HuH-7.5 (cell line): ENCODE data around the gene TP53I11.

ENCODE experiments used
- DNase-seq: peaks from one replicate; pipeline ENCODE4 v3.0.0; 2011; ENCODE audit warnings: low spot score

The TP53I11 gene

DNA sequence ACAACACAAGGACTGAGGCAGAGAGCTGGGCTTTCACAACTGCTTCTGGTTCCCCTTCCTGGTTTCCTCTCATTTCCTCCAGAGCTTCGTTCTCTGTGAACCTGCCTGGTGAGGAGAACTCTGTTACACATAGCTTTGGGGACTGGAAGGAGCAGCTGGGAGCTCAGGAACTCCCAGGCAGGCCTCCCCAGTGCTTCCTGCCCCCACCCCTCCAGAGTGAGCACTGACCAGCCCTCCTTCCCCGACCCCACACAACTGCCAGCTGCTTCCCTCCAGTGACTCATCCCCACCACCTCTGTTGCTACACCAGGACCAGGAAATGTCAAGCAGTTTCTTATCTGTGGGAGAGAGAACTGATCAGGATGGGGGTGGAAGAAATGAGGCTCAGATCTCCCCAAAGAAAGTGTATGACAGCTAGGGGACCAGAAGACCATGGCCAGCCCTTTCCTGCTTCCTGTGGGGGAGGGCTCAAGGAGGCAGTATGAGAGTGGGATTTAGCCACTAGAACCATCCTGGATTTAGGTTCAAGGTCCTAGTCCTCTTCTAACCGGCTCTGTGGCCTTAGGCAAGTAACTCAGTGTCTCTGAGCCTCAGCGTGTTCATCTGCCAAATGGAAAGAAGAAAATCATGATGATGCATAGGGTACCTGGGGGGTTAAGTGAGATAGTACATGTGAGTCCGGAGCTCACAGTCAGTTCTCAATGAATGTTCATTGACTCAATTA is 4.5 kb upstream of the TP53I11 start:
- no peak for DNase-seq

DNA sequence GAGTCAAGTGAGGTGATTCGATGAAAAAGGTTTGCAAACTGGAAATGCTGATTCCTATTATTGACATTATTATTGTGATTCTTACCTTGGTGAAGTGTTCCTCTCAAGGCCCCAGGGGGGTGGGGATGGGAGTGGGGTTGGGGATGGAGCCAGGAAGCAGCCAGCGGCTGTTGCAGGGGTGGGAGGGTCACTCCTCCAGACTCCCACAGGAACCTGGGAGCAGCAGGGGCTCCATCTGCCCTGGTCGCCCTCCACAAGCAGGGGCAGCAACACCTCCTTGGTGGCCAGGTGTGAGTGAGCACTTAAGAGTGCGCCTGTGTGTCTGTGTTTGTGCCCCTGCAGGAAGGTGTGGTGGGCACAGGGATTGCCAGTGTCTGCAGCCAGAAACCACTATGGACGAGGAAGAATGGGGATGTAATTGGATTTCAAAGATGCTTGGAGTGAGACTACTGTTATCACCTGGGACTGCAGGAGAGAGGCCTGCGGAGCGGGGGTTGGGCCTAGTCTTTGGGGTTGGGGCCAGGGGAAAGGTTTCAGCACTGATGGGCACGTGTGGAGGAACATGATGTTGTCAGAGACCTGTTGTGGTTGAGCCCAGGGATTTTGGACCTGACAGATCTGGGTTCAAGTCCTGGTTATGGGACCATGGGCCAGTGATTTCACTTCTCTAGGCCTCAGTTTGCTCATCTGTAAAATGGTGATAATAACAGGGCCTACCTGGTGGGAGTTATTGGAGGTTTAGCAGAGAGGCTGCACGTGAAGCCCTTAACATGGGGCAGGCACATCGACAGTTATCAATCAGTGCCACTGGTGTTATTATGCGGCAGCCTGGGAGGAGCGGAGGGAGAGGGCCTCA is 3.6 kb upstream of the TP53I11 start:
- DNase-seq: no peak

DNA sequence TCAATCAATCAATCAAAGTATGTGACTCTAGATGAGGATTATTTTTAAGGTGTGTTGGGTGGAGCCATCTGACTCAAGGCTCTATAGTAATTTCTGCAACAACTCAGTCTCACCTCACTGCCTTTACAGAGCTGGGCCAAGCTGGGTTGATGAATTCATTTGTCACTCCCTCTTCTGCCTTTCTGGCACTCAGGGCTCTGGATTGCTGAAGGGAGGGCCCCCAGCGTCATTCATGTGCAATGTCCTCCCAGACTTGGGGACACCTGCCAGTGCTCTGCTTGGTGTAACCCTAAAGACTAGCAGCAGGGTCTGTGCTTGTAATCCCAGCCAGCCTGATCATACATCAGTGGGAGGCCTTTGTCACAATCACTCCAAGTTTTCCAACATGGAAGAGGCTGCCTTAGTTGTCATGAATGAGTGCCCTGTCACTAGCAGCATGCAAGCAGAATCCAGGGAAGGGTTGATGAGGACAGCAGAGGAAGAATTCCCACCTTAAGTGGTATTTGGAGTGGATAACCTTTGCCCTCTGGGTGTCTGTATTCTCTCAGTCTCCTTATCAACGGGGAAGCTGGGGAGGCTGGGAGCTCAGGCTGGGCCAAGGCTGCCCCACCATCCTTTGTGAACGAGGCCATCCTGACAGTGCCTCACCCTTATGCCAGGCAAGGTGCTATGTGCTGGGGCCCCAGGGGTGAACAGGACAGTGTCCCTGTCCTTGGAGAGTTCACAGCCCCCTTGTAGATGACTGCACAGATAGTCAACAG is 2.0 kb upstream of the TP53I11 start:
- DNase-seq: no peak

DNA sequence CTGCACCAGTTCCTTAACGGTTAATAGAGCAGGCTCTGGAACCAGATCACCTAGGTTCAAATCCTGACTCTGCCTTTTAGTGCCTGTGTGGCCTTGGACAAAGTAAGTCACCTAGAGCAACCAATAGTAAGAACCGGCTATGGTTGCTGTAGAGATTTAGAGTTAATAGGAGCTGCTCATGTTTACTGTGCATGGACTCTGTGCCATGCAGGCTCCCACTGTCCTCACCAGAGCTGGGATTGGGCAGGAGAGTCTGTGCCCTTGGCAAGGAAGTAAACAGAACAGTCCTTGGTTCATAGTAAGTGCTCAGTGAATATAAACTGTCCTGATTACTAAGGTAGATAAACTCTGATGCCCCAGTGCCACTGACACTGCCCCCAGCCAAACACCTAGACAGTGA is 1.4 kb upstream of the TP53I11 start:
- no peak for DNase-seq

DNA sequence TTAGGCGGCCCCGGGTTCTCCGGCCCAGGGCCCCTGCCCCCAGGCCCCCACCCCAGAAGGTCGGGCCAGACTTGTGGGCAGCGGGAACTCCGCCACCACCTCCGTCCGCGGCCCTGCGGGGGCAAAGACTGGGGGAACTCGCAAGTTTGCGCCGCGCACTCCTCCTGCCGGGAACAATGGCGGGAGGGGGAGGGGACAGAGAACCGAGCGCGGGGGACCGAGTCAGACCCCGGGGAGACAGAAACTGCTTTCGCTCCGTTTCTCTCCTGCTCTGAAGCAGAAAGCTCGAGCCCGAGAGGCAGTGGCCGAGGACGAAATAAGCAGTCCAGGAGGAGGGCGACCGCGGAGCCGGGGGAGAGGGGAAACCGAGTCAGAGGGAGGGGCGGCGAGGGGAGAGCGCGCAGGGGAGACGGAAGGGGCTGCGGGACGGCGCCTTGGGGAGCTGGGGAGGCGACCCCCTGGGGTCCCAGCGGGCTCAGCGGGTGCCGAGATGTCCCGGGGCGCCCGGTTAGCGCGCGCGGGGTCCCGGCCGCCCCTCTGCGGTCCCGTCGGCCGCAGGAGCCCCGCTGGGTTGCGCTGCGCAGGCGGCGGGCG is 555 bp downstream of the TP53I11 start:
- DNase-seq: no peak

DNA sequence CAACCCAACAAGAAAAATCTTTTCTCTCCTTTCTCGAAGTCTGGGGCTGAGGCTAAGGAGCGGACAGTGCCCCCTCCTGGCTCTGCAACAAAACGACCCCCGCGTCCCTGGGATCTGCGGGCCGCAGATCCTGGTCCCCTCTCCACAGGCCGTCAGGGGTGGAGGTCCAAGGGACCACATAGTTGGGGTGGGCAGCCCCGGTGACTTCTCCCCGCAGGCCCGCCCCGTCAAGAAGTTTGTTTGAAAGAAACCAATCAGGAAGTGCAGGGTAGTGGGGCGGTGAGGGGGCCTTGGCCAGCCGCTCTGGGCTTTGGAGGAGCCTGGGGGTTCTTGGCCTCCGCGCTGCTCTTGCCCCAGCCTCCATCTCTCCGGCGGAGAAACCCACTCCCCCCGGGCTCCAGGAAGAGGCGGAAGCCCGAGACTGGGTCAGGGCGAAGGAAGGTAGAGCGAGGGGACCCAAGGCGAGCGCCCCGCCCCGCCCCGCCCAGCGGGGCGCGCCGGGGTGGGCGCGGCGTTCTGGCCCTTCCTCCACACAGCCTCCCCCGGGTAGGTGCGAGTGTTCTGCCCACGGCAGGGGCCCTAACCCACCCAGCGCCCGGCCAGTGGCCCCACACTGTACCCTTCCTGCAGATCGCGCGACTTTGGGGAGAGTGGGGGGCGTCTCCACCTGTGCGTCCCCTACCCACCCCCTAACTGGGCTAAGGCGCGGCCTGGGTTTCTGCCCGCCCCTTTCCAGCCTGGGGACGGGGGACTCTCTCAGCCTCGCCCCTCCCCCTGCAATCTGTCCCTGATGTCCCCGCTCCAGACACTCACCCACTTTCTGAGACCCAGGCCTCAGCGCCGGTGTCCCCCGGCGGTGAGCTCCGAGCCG is 1.3 kb downstream of the TP53I11 start:
- peak; percentile 42 for DNase-seq

DNA sequence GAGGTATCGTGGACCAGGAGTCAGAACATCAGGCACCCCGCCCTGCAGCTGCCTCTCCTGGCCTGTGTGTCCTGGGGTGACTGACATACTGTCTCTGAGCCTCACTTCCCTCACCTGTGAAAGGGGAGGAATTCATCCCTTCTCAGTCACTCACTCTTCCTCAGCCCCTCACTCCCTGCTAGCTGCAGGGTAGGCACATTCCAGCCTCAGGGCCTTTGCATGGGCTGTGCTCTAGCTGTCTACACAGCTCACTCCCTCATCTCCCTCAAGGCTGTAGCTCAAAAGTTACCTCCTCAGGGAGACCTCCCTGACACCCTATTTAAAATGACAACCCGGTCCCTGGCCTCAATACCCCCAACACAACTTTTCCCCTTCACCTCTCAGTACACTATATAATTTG is 2.5 kb downstream of the TP53I11 start:
- DNase-seq: no peak

DNA sequence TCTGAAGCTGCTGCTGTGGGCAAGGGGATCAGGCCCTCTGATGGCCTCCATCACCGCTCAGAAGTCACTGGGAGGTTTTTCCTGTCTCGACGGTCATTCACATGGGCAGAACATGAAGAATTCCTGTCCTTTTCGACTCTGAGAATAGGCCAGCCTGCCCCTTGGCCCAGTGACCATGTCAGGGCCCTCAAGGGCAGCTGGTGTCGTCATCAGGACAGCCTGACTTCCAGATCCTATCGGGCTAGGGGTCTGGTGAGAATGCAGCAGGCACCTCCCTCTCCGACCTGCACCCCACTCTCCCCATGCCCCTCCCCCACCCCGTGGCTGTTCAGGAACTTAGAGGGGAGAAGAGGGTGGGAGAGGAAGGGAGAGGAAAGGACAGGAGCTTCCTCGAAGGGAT is 3.6 kb downstream of the TP53I11 start:
- no peak for DNase-seq

DNA sequence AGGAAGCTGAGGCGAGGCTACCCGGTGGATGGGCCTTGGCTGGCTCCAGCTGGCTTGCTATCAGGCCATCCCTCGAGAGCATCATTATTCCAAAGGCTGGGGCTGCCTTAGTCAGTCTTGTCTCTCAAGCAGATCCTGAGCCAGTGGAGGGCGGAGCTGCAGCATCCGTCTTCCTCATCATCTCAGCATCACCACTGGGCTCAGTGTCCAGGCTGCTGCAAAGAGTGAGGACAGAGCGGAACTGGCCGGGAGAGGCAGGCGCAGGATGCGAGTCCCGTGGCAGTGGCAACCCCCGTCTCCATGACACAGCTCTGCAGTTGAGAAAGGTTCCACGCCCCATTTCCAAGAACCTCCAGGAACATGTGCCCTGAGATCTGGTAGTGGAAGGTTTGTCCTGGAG is 4.4 kb downstream of the TP53I11 start:
- DNase-seq: no peak

DNA sequence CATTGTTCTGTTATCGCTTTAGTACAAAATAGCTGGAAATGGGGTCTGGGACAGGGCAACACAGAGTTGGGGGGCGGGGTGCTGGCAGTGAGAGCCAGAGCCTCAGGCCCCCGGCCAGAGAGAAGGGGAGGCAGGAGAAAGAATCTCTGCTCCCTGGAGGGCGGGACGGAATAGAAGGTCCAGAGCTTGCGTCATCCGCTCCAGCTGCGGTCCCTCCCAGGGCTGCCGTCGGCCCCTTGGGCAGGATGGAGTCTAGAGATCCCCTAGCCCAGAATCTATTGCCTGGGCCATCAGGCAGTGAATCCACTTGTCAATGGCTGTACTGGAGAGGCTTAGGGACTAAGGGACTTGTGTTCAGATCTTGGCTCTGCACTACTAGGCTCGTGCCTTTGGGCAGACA is 5.0 kb downstream of the TP53I11 start:
- DNase-seq: no peak

DNA sequence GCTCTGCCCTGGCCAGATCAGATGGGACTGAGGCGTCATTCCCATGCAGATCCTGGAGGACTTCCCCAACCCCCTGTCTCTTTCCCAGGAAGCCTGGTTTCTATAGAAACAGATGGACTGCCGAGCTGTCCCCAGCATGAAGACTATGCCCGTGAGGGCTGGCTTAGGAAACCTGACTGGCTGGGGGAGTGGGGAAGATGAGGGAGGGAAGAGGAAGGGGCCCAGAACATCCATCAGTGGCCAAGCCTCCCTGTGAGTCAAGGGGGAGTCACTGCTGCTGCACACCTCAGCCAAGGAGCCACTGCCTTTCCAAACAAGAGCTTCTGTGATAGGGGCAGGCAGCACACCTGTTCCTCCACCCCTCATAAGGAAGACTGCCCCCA is 5.8 kb downstream of the TP53I11 start:
- DNase-seq: no peak

DNA sequence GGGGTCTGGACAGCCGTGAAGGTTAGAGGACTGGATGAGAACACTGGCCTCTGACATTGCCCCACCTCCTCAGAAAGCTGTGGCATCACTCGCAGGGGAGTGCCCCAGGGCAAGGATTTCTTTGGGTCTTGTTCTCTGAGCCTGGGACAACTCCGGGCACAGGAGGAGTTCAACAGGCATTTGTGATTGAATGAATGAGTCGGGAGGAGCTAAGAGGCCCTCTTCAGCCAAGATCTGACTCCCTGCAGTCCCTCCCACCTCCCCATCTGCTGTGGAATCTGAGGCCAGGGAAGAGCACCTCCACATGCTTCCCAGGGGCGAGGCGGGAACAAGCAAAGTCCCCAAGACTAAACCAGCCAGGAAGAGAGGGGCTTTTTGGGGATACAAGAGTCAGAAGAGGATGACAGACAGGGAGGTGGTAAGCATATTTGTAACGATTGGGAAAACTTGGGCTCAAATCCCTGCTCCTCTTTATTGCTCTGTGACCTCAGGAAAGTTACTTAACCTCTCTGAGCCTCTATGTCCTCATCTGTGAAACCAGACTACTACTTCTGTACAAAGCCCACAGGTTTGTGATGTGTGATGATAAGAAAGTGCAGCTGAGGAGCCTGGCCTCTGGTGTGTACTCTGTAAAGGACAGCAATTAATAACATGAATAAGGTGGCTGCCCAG is 6.4 kb downstream of the TP53I11 start:
- DNase-seq: no peak

DNA sequence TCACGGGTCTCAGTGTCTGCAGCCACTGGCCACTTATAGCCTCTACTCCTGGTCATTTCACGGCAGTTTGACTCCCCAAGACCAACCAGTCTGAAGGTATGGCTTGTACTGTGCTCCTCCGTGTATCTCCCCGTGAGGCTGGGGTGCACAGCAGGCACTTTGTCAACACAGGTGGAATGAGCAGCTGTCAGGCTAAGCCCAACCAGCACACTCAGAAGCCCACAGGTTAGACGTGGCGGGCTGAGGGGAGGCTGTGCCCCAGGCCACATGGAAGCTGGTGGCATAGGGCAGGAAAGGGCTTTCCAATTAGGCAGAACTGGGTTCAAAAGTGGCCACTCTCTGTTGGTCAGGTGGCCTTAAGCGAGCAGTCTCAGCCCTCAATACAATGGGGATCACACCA is 7.0 kb downstream of the TP53I11 start:
- DNase-seq: no peak

DNA sequence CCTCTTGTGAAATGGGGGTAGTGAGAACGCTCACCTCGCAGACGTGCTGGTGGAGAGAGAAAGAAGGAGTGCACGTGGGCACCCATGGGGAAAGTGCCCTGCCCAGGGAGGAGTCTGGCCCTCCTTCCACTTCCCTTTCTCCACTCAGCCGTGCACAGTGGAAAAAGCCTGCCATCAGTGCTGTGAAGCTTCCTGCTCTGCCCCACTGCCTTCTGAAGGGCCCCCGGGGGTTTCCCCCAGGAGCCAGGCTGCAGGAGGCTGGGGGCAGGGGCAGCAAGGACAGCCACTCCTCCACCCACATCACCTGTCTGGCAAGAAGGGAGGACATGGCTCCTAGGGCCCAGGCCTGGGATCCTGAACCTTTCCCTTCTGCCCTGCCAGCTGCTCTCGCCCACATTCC is 7.6 kb downstream of the TP53I11 start:
- no peak for DNase-seq

DNA sequence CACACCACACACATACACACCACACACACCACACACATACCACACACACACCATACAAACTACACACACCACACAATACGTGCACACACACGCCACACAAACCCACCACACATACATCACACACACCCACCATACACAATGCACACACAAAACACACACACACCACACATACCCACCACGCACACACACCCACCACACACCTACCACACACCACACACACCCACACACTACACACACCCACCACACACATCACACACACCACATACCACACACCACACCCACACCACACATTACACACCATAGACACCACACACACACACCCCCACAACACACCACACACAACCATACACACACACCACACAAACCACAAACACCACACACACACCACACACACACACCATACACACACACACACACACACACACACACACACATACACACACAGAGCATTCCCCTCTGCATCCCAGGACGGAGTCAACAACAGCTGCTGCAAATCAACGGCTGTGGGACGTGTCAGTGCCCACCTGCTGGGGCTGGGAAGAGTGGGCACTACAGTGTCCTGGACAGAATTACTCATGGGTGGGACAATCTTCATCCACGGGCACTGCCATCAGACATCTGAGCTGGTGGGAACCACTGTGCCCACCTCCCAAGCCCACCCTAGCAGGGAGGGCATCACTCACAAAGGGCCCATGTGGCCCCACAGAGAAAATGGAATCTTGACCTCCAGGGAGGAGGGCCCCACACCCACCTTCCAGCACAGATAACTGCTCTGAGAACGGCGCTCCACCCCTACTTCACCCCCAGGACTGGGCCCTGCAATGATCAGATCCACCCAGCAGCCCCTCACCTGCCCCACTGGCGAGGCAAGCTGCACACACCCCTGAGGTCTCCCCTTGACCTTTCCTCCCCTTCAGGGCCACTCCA is 8.4 kb downstream of the TP53I11 start:
- no peak for DNase-seq

DNA sequence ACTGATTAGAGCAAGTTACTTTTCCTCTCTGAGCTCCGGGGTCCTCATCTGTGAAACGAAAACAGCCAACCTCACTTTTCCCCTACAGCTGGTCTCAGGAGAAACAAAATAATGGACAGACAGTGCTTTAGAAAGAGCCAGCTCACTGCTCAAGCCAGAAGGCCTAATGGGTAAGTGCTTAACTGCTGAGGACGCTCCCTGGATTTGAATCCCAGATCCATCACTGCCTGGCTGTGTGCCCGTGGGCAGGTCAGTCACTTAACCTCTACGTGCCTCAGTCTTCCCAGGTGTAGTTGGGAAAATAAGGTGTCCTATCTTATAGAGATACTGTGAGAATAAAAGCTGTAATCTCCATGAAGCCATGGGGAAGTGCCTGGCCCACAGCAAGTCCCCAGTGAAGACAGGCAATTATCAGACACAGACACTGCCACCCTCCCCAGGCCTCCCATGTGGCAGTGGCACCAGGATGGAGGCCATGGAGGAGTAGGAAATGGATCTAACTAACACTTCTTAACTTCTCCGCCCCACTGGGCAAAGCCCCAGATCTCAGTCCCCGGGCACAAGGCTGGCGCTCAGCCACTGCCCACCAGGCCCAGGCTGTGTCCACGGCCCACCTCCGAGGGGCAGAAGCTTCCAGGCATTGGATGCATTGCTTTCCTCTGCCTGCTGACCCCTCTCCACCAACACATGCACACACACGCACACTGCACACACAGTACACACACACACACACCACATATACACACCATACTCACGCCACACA is 9.2 kb downstream of the TP53I11 start:
- DNase-seq: no peak

DNA sequence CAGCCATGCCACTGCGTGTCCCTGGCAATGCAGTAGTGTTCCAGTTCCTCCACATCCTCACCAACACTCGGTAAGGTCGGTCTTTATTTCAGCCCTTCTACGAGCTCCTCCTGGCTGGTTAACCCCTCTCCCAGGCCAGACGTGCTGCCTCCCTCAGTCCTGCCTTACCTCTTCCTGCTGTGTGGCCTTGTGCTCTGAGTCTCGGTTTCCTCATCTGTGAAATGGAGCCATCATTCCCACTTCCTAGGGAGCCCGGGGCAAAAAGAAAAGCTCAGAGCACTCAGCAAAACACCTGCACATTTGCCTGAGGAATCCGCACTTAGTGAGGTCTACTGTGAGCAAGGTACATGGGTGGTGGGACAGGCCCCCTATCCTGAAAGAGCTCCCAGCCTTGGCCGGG is 9.8 kb downstream of the TP53I11 start:
- DNase-seq: no peak

DNA sequence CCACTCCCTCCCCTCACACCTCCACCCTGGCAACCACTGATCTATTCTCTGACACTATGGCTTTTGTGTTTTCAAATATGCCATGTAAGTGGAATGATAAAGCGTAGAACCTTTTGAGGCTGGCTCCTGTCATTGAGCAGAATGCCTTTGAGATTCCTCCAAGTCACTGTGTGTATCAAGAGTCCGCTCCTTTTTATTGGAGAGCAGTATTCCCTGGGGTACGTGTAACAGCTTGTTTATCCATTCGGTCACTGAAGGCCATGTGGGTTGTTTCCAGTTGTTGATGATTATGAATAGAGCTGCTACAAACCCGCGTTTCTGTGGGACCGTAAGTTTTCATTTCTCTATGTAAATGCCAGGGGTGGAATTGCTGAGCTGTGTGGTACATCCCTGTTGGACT is 10.3 kb downstream of the TP53I11 start:
- no peak for DNase-seq
